Immature natural killer cell (primary cell): ENCODE measurements around the gene CXCR4. TPM values are rescaled to one million over a fixed set of nuclear protein-coding genes. Genes with fewer than 3 reads are reported as not detected.

Source experiments
- DNase-seq, 3 donors: peaks; one replicate each; pipeline ENCODE4 v3.0.0; 2022; ENCODE audit warnings: mixed read lengths in 1 of 3
- H3K27ac Mint-ChIP-seq, 6 donors: one replicate each; pipeline ENCODE4 v1.8.0; 2020; ENCODE audit warnings: mixed read lengths in 6 of 6, mild to moderate bottlenecking in 5 of 6, inconsistent platforms in 4 of 6, moderate library complexity in 3 of 6
- H3K27me3 Mint-ChIP-seq, 3 donors: one replicate each; pipeline ENCODE4 v1.8.0; 2020 to 2021; ENCODE audit warnings: low read depth in 3 of 3, mild to moderate bottlenecking in 3 of 3, mixed read lengths in 3 of 3, moderate library complexity in 3 of 3, inconsistent platforms in 1 of 3
- H3K36me3 Mint-ChIP-seq, 3 donors: one replicate each; pipeline ENCODE4 v1.8.0; 2020; ENCODE audit warnings: mixed read lengths in 3 of 3, inconsistent platforms in 2 of 3, mild to moderate bottlenecking in 2 of 3
- H3K4me1 Mint-ChIP-seq, 2 donors: one replicate each; pipeline ENCODE4 v1.8.0; 2020; ENCODE audit warnings: inconsistent platforms in 2 of 2, mild to moderate bottlenecking in 2 of 2, mixed read lengths in 2 of 2, moderate library complexity in 1 of 2
- H3K4me3 Mint-ChIP-seq, 5 donors: one replicate each; pipeline ENCODE4 v1.8.0; 2020; ENCODE audit warnings: mild to moderate bottlenecking in 5 of 5, mixed read lengths in 5 of 5, inconsistent platforms in 3 of 5, moderate library complexity in 3 of 5
- H3K9me3 Mint-ChIP-seq, 6 donors: one replicate each; pipeline ENCODE4 v1.8.0; 2020; ENCODE audit warnings: mild to moderate bottlenecking in 6 of 6, mixed read lengths in 6 of 6, inconsistent platforms in 4 of 6, moderate library complexity in 3 of 6
- polyA plus RNA-seq, 3 donors: library from polyadenylated mRNA; unstranded; fragments of 300-500 nt; fragmentation: Illumina TruSeq; gene quantifications; one replicate each; pipeline ENCODE4 v1.2.3, GENCODE V29; 2021

The CXCR4 gene
- polyA plus RNA-seq: 100 to 1,000 TPM; 147 to 758 (median 582) TPM

DNA sequence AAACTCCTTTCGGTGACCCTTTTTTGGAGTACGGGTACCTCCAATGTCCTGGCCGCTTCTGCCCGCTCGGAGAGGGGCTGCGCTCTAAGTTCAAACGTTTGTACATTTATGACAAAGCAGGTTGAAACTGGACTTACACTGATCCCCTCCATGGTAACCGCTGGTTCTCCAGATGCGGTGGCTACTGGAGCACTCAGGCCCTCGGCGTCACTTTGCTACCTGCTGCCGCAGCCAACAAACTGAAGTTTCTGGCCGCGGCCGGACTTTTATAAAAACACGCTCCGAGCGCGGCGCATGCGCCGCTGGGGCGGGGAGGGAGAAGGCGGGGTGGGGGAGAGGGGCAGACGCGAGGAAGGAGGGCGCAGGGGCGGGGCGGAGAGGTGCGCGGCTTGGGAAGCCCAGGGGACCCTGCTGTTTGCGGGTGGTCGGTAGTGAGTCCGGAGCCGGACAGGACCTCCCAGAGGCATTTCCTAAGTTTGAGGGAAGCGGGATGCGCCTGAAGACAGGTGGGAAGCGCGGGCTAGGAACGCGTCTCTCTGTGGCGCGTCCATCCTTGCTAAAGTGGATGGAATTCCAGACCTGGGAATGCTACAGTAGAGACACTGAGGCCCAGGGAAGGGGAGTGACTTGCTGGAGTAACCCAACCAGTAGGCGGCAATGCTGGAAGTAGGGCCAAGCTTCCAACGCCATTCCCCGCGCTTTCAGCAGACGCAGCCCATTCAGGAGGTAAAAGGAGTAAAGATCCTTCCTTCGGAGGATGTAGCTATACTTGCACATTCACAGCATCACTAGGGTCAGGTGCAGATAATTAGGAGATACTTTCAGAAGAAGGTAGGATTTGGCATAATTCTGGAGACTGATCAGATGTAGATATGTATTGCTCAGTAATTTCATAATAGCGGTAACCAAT, at the start of gene CXCR4:
CXCR4 (minus strand) TSS at position 241 of the 910 bp plus-strand sequence; CDS start at position 152, 89 bp downstream.
- peaks cover 20 to 27% (median 22%) of the 10 kb centered on the region in 3 donors for H3K36me3 Mint-ChIP-seq
- H3K4me3 Mint-ChIP-seq: peak within 1 kb of the TSS; percentile 96 to 99 (median 98)
- H3K4me1 Mint-ChIP-seq: peaks cover 54 to 60% of the 10 kb centered on the region in 2 donors
- H3K9me3 Mint-ChIP-seq: no peaks in the 10 kb centered on the region
- peaks cover 43 to 68% (median 48%) of the 10 kb centered on the region in 3 donors for H3K27me3 Mint-ChIP-seq
- peak; percentile 84 to 94 (median 84) for DNase-seq
- H3K27ac Mint-ChIP-seq: peak within 1 kb of the TSS; percentile 96 to 99 (median 98)

DNA sequence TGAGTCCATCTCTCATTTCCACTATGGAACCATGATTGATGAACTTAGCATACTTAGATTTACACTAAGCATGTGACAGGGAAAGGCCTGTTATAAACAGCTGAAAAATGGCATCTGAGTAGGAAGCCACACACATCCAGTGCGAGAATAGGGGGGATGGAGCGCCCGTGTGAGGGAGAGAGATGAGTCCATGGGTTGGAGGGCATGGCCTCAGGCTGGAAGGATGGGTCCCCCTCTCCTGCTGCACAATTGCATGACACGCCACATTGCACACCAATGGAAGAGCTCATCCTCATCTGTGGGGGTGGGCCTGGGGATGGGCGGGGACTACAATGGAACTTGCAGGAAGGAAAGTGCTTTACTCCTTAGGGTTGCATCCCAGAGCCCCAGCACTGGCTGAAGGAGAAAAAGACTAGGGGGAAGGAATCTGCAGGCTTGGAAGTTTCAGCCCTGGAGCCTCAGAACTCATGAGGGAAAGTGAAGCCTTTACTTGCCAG, 46.4 kb upstream of the CXCR4 start:
- peaks cover 0 to 3% (median 0%) of the 10 kb centered on the region in 3 donors for H3K27me3 Mint-ChIP-seq
- no peaks in the 10 kb centered on the region for H3K9me3 Mint-ChIP-seq
- H3K27ac Mint-ChIP-seq: no peak overlapping the region
- no peaks in the 10 kb centered on the region for H3K36me3 Mint-ChIP-seq
- DNase-seq: no peak
- no peak overlapping the region for H3K4me3 Mint-ChIP-seq
- H3K4me1 Mint-ChIP-seq: peaks cover 7 to 9% of the 10 kb centered on the region in 2 donors

DNA sequence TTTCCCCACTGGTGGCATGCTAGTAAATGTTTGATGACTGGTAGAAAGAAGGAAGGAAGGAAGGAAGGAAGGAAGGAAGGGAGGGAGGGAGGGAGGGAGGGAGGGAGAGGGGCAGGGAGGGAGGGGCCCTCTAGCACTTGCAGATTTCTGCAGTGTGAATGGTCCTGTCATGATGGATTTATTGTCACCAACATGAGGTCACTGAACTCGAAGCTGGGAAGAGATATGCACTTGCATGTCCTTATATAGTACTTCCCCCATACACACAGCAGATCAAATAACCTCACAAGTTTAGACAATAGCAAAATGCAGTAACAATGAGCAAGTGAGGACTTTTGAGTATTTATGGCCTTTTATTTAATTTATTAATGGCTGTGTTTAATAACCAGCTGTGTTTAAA, 44.5 kb upstream of the CXCR4 start:
- Mint-ChIP-seq H3K27ac (no peak overlapping the region), H3K27me3 (no peaks in the 10 kb centered on the region), H3K36me3 (no peaks in the 10 kb centered on the region), H3K4me3 (no peak overlapping the region), H3K4me1 (peaks cover 7 to 9% of the 10 kb centered on the region in 2 donors), H3K9me3 (no peaks in the 10 kb centered on the region)
- DNase-seq: no peak

DNA sequence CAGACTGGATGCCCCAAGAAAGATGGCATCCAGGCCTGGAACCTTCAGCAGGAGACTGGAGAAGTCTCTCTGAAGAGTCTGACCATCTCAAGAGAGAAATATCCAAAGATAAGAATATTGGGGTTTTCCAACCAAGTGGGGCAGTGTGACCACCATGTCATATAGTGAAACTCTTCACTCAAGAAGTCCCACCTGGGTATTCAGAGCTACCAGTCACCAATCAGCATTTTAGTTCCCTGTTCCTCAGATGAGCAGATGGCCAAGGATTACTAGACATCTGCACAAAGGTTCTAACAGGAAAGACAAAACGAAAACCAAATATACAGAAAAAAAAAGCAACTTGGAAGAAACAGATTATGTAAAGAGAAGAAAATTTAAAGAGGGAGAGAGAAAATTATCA, 38.5 kb upstream of the CXCR4 start:
- Mint-ChIP-seq H3K27me3 (peaks cover 2 to 5% (median 3%) of the 10 kb centered on the region in 3 donors), H3K27ac (no peak overlapping the region), H3K36me3 (no peaks in the 10 kb centered on the region), H3K4me1 (no peaks in the 10 kb centered on the region), H3K4me3 (no peak overlapping the region), H3K9me3 (no peaks in the 10 kb centered on the region)
- DNase-seq: no peak

DNA sequence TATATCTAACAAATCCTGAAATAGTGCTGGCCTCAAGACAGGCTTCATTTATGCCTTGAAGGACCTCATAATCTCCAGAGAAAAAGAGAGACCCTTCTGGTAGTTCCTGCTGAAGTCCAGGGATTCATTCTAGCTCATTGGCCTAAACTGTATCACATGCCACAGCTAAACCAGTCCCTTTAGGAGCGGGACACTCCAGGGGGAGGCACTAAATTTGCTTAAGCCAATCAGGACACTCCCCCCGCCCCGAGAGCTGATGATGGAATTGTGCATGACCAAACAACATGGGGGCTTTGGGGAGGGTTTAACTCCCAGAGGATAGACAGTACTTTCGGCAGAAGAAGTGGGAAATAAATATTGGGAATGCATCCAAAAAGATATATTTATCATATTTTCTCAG, 36.4 kb upstream of the CXCR4 start:
- Mint-ChIP-seq H3K27ac (no peak overlapping the region), H3K27me3 (peaks cover 2 to 5% (median 3%) of the 10 kb centered on the region in 3 donors), H3K36me3 (no peaks in the 10 kb centered on the region), H3K9me3 (no peaks in the 10 kb centered on the region), H3K4me1 (no peaks in the 10 kb centered on the region), H3K4me3 (no peak overlapping the region)
- DNase-seq: no peak

DNA sequence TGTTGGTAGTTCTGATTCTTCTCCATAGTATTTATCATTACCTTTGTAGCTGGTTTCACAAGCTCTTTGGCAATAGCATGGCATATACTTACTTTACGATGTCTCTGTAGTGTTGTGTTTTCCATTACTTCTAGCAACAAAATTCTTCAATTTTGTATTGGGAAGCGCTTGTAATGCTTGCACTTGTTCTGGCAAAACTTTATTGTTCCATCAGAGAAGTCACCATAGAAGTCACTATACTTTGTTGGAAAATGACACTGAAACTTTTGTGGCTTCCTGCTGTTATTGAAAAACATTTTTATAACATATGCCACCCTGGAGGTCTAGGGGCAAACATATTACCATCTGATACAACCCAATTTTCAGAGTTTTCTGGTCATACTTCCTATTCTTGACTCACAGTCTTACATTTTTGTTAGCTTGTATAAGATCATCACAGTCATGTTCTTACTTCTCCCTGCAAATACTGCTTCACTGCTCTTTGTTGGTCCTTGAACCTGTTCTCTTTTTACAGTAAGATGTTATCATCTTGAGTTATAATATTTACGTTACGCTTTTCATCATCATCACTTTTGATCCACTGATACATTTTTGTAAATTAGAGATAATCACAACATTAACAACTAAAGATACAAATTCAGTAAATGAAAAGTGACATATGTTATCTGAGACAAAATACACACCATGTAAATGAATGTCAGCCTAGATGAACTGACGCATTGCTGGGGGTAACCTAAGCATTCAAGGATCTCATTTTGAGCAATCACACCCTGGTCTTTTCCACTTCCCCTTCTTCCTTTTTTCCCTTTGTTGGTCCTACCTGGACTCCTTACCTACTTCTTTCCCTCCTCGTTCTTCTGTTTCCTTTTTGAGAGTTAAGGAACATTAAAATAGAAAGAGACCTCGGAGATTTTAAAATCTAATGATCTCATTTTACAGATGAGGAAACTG, 33.3 kb upstream of the CXCR4 start:
- DNase-seq: no peak
- Mint-ChIP-seq H3K27ac (peak overlapping the region in 2 of 6 donors; percentile 21 to 63), H3K36me3 (no peaks in the 10 kb centered on the region), H3K9me3 (no peaks in the 10 kb centered on the region), H3K4me3 (no peak overlapping the region), H3K27me3 (peaks cover 2 to 5% (median 3%) of the 10 kb centered on the region in 3 donors), H3K4me1 (no peaks in the 10 kb centered on the region)

DNA sequence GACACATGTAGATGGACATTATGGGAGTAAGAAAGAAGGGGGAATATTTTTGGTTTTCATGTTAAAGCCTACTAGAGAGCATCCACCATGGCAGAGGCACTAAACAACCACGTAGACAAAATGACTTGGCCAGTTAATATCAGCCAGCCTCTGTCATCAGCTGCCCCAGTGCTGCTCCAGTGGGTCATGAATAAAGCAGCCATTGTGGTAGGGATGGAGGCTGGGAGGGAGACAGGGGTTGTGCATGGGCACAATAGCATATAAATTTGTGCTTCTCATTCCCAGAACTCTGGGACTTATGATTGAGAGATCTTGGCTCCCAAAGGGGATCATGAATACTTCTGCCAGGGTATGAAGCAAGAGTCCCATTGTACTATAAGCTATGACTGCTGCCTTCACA, 31.1 kb upstream of the CXCR4 start:
- Mint-ChIP-seq H3K9me3 (peaks cover 0 to 1% (median 0%) of the 10 kb centered on the region in 6 donors), H3K4me1 (no peaks in the 10 kb centered on the region), H3K27ac (peak overlapping the region in 2 of 6 donors; percentile 16 to 32), H3K4me3 (no peak overlapping the region), H3K36me3 (no peaks in the 10 kb centered on the region), H3K27me3 (peaks cover 2 to 3% (median 2%) of the 10 kb centered on the region in 3 donors)
- DNase-seq: no peak

DNA sequence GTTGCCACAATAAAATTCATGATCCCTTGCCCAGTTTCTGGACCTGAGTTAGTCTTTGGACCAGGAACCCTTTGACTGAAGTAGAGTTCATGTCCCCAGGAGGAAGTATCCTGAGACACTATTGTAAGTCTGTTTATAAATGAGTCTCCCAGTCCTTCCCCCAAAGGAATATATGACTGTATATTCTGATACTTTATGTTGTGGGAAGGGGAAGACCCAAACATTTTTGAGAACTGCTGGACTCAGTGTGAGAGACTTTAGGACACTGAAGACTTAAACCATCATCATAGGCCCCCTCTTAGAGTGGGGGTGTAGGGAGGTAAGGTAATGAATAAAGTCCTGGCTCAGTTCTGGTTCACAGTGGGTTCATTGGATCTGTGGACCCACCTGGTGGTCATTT, 28.6 kb upstream of the CXCR4 start:
- Mint-ChIP-seq H3K9me3 (peaks cover 0 to 1% (median 0%) of the 10 kb centered on the region in 6 donors), H3K4me3 (no peak overlapping the region), H3K4me1 (no peaks in the 10 kb centered on the region), H3K27me3 (peaks cover 0 to under 1% (median 0%) of the 10 kb centered on the region in 3 donors), H3K36me3 (peaks cover 0 to 4% (median 0%) of the 10 kb centered on the region in 3 donors), H3K27ac (peak overlapping the region in 2 of 6 donors; percentile 34 to 36)
- no peak for DNase-seq

DNA sequence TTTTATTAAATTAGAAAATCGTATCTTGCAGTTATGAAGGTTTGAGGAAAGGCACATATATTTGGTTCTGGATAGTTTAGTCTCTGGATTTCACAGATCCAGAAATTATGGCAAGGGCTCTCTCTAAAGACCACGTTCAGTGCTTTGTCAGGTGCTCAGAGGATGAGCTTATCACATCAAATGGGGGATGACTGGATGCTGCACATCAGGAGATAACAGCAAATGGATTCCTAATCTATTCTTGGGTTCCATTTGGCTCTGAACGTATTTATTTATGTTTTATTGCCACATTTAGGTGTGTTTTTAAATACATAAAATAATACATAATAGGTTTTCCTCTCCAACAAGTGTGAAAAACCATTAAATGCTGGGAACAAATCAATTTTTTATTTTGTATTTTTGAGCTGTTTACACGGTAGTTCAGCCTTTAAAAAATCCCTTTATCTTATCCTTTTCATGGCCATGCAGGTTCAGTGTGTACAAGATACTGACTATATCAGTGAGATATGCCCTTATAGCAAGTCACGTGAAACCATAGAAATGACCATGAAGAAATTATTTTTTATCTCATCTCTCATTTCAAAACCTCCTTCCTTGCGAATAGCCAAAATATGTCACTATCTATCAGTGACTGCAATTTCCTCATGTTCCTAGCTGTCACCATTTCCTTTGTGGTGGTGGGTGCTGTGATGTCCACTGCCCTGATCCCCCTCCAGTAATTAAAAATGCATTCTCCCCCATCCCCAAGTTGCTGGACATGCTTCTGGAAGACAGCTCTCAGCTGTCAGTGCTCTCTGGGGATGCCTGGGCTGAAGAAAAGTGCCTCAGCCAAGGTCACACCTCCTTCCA, 25.9 kb upstream of the CXCR4 start:
- Mint-ChIP-seq H3K27ac (peak overlapping the region in 1 of 6 donors; percentile 57), H3K4me3 (no peak overlapping the region), H3K4me1 (peaks cover 8 to 9% of the 10 kb centered on the region in 2 donors)

DNA sequence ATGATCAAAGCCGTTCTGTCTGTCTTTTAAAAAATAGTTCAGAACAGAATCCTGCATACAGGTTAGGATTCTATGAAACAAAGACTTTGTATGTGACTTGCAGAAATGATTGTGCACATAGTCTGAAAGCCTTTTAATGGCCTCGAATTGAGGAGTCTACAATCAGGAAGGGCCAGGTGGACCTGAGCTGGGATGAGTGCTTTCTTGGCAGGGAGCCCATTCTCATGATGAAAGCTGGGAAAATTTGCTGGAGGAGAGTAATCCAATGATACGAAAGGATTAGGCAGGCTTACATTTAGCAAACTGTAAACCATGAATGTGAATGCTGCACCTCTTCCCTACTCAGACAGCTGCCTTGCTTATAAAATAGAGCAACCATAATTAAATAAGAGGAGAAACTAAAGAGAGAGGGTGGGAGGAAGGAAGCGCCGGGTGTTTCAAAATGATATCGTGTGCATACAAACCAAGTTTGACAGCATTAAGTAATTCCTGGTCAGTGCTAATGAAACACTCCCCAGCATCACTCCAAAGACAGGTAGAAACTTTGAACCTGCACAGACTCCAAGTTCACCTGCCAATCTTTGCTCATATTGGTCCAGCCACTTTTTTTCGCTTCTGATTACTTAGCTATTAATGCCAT, 23.7 kb upstream of the CXCR4 start:
- Mint-ChIP-seq H3K4me1 (peaks cover 30 to 31% of the 10 kb centered on the region in 2 donors), H3K4me3 (no peak overlapping the region), H3K27me3 (peaks cover 3 to 14% (median 5%) of the 10 kb centered on the region in 3 donors), H3K27ac (peak overlapping the region in 1 of 6 donors; percentile 27), H3K9me3 (peaks cover 0 to 1% (median 0%) of the 10 kb centered on the region in 6 donors), H3K36me3 (peaks cover 0 to 4% (median 0%) of the 10 kb centered on the region in 3 donors)
- no peak for DNase-seq

More for the DNA sequence above, 25.9 kb upstream of the CXCR4 start:
- Mint-ChIP-seq H3K27me3 (peaks cover 0 to 2% (median 0%) of the 10 kb centered on the region in 3 donors), H3K36me3 (peaks cover 0 to 4% (median 0%) of the 10 kb centered on the region in 3 donors), H3K9me3 (peaks cover 0 to 1% (median 0%) of the 10 kb centered on the region in 6 donors)
- no peak for DNase-seq

DNA sequence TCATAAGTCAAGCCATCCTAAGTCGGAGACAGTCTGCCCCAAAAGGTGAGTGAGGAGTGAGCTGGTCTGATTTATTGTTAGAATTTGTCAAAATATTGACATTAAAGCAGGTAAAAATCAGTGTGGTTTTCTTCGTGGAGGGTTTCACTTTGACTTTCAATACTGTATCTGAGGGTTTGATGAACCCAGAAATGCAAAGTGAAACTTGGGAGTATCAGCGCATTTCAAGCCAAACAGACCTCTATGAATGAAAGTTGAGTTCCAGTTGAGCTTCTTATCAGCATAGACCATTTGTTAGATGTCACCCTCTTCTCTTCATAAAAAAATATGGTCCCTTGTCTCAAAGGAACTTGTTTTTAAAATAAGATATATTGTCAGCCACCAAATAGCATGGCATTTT, 21.7 kb upstream of the CXCR4 start:
- peaks cover 12 to 33% (median 14%) of the 10 kb centered on the region in 3 donors for H3K27me3 Mint-ChIP-seq
- H3K4me3 Mint-ChIP-seq: peak overlapping the region in 1 of 5 donors; percentile 29
- no peaks in the 10 kb centered on the region for H3K9me3 Mint-ChIP-seq
- peak overlapping the region in 4 of 6 donors; percentile 37 to 99 (median 68) for H3K27ac Mint-ChIP-seq
- peaks cover 49 to 51% of the 10 kb centered on the region in 2 donors for H3K4me1 Mint-ChIP-seq
- peaks cover 0 to 4% (median 0%) of the 10 kb centered on the region in 3 donors for H3K36me3 Mint-ChIP-seq
- DNase-seq: no peak

DNA sequence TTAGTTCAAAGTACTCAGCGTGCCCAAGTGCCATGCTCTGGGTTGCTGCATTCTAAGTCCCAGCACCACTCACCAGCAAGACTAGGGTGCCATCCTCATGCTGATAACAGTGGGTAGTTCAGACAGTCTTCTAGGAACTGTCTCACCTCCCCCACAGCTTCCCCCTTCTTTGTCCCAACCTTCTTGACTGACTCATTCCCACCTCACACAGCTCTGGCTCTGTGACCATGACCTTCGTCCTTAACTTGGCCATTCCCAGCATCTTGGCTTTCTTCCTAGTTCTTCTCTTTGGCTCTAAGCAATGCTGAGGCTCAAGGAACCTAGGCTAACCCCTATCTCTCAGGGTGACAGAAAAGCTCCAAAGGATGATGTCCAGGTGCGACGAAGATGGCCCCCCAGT, 20.0 kb upstream of the CXCR4 start:
- Mint-ChIP-seq H3K4me1 (peaks cover 64 to 65% of the 10 kb centered on the region in 2 donors), H3K27ac (peak overlapping the region; percentile 95 to 99 (median 98)), H3K4me3 (peak overlapping the region in 4 of 5 donors; percentile 8 to 80 (median 64)), H3K27me3 (peaks cover 12 to 46% (median 14%) of the 10 kb centered on the region in 3 donors), H3K9me3 (no peaks in the 10 kb centered on the region), H3K36me3 (peaks cover 0 to 4% (median 0%) of the 10 kb centered on the region in 3 donors)
- no peak for DNase-seq
